PC-9 (cell line): Measurements from ENCODE around the gene WIPF1. TPM values are rescaled to one million over a fixed set of nuclear protein-coding genes. Genes with fewer than 3 reads are reported as not detected.

Source experiments
- BruUV-seq: library from RNA; stranded (reverse); fragments of 400-500 nt; replicated peaks from 2 replicates; lab custom pipeline; 2021; lab: Mats Ljungman, UMichigan
- CTCF ChIA-PET: fragments of 300-600 bp; sonication (Branson Sonifier 250); formaldehyde crosslinking; loops from one replicate; lab custom pipeline; 2022; ENCODE audit warnings: antibody characterized with exemption; lab: Charles Lee
- POLR2A ChIA-PET: fragments of 300-600 bp; sonication (Branson Sonifier 250); formaldehyde crosslinking; loops from one replicate; lab custom pipeline; 2022; ENCODE audit warnings: antibody characterized with exemption; ENCODE audit not compliant: unreplicated experiment; lab: Charles Lee
- DNase-seq, 2 experiments: peaks; one replicate each; pipeline versions ENCODE4 v3.0.0 to v3.0.0-alpha.2; 2015 to 2022; ENCODE audit warnings: mixed read lengths in 1 of 2
- H2AFZ ChIP-seq: fragments of 200-600 bp; sonication (generic); 2 replicates; pipeline ENCODE4 v1.8.1; 2017; ENCODE audit warnings: antibody characterized with exemption
- H3F3A ChIP-seq: fragments of 200-600 bp; sonication (generic); 2 replicates; pipeline ENCODE4 v1.8.1; 2017; ENCODE audit warnings: antibody characterized with exemption, mild to moderate bottlenecking, low read depth; ENCODE audit not compliant: insufficient read depth
- H3K27ac ChIP-seq: fragments of 200-600 bp; sonication (generic); 2 replicates; pipeline ENCODE4 v1.6.1; 2016; ENCODE audit warnings: mixed run types
- H3K27me3 ChIP-seq: fragments of 200-600 bp; sonication (generic); 2 replicates; pipeline ENCODE4 v1.6.1; 2016; ENCODE audit warnings: low read depth, mixed run types; ENCODE audit not compliant: insufficient read depth
- H3K36me3 ChIP-seq: fragments of 200-600 bp; sonication (generic); 2 replicates; pipeline ENCODE4 v1.6.1; 2016; ENCODE audit warnings: low read depth, mixed run types
- H3K4me1 ChIP-seq: fragments of 200-600 bp; sonication (generic); replicated peaks from 2 replicates; pipeline ENCODE4 v1.6.1; 2016; ENCODE audit warnings: mixed run types; ENCODE audit not compliant: insufficient read depth
- H3K4me2 ChIP-seq: fragments of 200-600 bp; sonication (generic); 2 replicates; pipeline ENCODE4 v1.6.1; 2017; ENCODE audit warnings: mixed run types
- H3K4me3 ChIP-seq: fragments of 200-600 bp; sonication (generic); 2 replicates; pipeline ENCODE4 v1.6.1; 2016; ENCODE audit warnings: mixed run types
- H3K79me2 ChIP-seq: fragments of 200-600 bp; sonication (generic); 2 replicates; pipeline ENCODE4 v1.6.1; 2017; ENCODE audit warnings: low read depth, mixed run types
- H3K9me2 ChIP-seq: fragments of 200-600 bp; sonication (generic); 2 replicates; pipeline ENCODE4 v1.8.1; 2017; ENCODE audit warnings: mild to moderate bottlenecking; ENCODE audit not compliant: insufficient read depth
- H3K9me3 ChIP-seq: fragments of 200-600 bp; sonication (generic); 2 replicates; pipeline ENCODE4 v1.8.1; 2016; ENCODE audit warnings: low read depth; ENCODE audit not compliant: insufficient read depth
- H4K20me1 ChIP-seq: fragments of 200-600 bp; sonication (generic); 2 replicates; pipeline ENCODE4 v1.8.1; 2017; ENCODE audit not compliant: insufficient read depth
- CTCF ChIP-seq: fragments of 200-600 bp; sonication (generic); conservative IDR thresholded peaks from 2 replicates; pipeline ENCODE4 v1.6.1; 2017; ENCODE audit warnings: mixed run types, antibody characterized with exemption, mild to moderate bottlenecking, moderate library complexity
- EZH2 ChIP-seq: fragments of 200-600 bp; sonication (generic); IDR thresholded peaks from 2 replicates; pipeline ENCODE4 v1.8.0; 2017; ENCODE audit warnings: antibody characterized with exemption, low read depth
- intact Hi-C: fragments of 100-400 bp; cut with micrococcal nuclease; formaldehyde crosslinking; loops from one replicate; pipeline ENCODE4 v1.10.0; 2022; ENCODE audit not compliant: unreplicated experiment
- total RNA-seq: library from RNA; stranded (reverse); gene quantifications from 2 replicates; pipeline ENCODE4 v1.2.3, GENCODE V29; 2021

Gene WIPF1
- total RNA-seq, 1 experiment from 2014 or later: 0.46 TPM

- H3F3A ChIP-seq: no peaks in the 10 kb centered on the region
- H3K4me3 ChIP-seq: no peak overlapping the region
- H3K9me3 ChIP-seq: no peaks in the 10 kb centered on the region
- H3K4me2 ChIP-seq: no peak overlapping the region
- BruUV-seq: no TSS peak
- H4K20me1 ChIP-seq: no peaks in the 10 kb centered on the region
- H3K27me3 ChIP-seq: no peaks in the 10 kb centered on the region
- TF ChIP-seq EZH2 (no peak), CTCF (no peak)
- CTCF ChIA-PET: no interaction called here
- no peak overlapping the region for H3K27ac ChIP-seq
- intact Hi-C loops: loop anchor here (10.0 kb wide), 1 partner anchor 414 kb away; no protein-coding TSS in a partner anchor
- no peak overlapping the region for H2AFZ ChIP-seq
- no peaks in the 10 kb centered on the region for H3K79me2 ChIP-seq
- DNase-seq: no peak
- H3K36me3 ChIP-seq: no peaks in the 10 kb centered on the region
- POLR2A ChIA-PET: no interaction called here
- 0 out of 2 replicates have a peak, but pooled peaks cover 5% of the 10 kb centered on the region for H3K4me1 ChIP-seq
- no peaks in the 10 kb centered on the region; the same call in 1 of the 2 replicates for H3K9me2 ChIP-seq
Measured at GRCh38 chr2:174570318-174570958, 27.2 kb downstream of the WIPF1 start.

GRCh38 chr2:174569678-174570077 lies 27.9 kb downstream of the WIPF1 start:
- Histone ChIP-seq H3K4me3 (no peak overlapping the region), H3K36me3 (no peaks in the 10 kb centered on the region), H2AFZ (no peak overlapping the region), H3K4me2 (no peak overlapping the region), H3K4me1 (0 out of 2 replicates have a peak, but pooled peaks cover 5% of the 10 kb centered on the region), H4K20me1 (no peaks in the 10 kb centered on the region), H3F3A (no peaks in the 10 kb centered on the region), H3K27ac (no peak overlapping the region), H3K9me2 (no peaks in the 10 kb centered on the region; the same call in 1 of the 2 replicates), H3K27me3 (no peaks in the 10 kb centered on the region), H3K9me3 (no peaks in the 10 kb centered on the region), H3K79me2 (no peaks in the 10 kb centered on the region)
- ChIA-PET CTCF (no interaction called here), POLR2A (no interaction called here)
- TF ChIP-seq CTCF (no peak), EZH2 (no peak)
- intact Hi-C loops: loop anchor here (10.0 kb wide), 1 partner anchor 415 kb away; no protein-coding TSS in a partner anchor
- BruUV-seq: no TSS peak
- DNase-seq: no peak

GRCh38 chr2:174568425-174568824 lies 29.2 kb downstream of the WIPF1 start:
- Histone ChIP-seq H2AFZ (no peak overlapping the region), H3K4me1 (0 out of 2 replicates have a peak, but pooled peaks cover 5% of the 10 kb centered on the region), H3F3A (no peaks in the 10 kb centered on the region), H3K4me2 (no peak overlapping the region), H3K9me2 (no peaks in the 10 kb centered on the region; the same call in 1 of the 2 replicates), H3K9me3 (no peaks in the 10 kb centered on the region), H3K27me3 (no peaks in the 10 kb centered on the region), H3K27ac (no peak overlapping the region), H4K20me1 (no peaks in the 10 kb centered on the region), H3K79me2 (no peaks in the 10 kb centered on the region), H3K36me3 (no peaks in the 10 kb centered on the region), H3K4me3 (no peak overlapping the region)
- ChIA-PET POLR2A (interaction anchor here (0.6 kb wide), 1 partner anchor 34 kb away, joined by 6 read pairs; no protein-coding TSS in a partner anchor), CTCF (no interaction called here)
- no TSS peak for BruUV-seq
- DNase-seq: no peak
- TF ChIP-seq EZH2 (no peak), CTCF (no peak)
- intact Hi-C loops: no loop called here
